ENCODE results near the gene IL3RA.
"Not testable (repeated sequence)": the region's sequence is repeated elsewhere in the genome, so short reads cannot be mapped to it uniquely, and the experiment has no call there.

Gene IL3RA

DNA sequence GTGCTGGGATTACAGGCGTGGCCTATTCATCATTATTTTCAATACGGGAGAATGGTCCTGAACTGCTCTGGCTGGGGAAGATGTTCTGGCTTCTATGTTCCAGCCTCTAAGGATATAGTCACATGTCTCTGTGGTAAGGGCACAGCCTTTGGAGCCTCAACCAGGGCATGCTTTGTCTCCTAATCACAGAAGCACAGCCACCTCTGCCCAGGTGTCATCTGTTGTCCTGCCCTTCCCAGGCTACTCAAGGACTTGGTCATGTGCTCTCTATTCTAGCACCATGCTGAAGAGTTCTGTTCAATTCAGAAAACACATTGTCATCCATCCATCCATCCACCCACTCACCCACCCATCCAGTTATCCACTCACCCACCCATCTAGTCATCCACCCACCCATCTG is 86.6 kb downstream of the IL3RA start:
- DNase-seq (ENCODE audit: low spot score), result no peak

DNA sequence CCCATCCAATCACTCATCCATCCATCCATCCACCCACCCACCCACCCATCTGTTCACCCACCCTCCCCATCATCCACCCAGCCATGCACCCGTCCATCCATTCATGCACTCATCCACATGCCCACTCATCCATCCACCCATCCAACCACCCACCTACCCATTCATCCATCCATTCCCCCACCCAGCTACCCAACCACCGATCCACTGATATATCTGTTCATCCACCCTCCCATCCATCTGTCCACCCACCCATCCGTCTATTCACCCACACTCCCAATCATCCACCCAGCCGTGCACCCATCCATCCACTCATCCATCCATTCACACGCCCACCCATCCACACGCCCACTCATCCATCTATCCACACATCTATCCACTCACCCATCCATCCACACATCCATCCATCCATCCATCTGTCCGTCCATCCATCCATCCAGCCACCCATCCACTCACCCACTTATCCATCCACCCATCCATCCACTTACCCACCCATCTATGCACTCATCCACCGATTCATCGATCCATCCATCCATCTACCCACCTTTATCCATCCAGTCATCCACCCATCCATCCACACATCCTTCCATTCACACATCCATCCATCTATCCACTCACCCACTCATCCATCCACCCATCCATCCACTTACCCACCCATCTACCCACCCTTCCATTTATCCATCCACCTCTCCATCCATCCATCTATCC is 87.7 kb downstream of the IL3RA start:
- no peak for DNase-seq (ENCODE audit: low spot score)

DNA sequence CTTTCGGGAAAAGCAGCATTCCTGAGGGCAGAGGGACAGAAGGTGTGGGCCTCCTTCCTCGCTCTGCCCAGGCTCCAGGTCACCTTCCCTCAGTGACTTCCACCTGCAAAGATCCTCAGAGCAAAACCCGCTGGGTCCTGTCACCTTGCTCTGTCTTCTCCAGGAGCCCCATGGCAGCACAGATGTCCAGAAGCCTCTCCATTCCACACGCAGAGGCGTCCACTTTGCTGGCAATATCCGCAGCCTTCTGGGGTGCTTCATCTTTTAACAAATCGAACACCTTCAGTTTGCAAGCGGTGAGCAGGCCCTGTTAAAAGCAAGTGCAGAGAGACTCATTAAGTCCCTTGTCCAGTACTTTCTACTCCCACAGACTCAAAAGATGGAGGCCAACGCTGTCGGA is 88.8 kb downstream of the IL3RA start:
- DNase-seq (ENCODE audit: low spot score), result no peak

DNA sequence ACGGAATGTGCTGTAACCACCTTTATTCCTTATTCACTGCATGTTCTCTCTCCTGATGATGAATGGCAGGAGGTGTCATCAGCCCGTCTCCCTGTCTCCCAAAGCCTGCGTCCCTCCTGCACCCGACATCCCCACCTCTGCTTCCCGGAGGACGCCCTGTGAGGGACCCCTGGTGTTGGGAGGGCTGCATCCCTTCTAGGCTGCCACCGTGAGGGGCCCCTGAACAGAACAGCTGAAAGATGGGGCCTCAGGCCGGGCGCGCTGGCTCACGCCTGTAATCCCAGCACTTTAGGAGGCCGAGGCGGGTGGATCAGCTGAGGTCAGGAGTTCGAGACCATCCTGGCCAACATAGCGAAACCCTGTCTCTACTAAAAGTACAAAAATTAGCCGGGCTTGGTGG is 89.7 kb downstream of the IL3RA start:
- not testable (repeated sequence) for DNase-seq (ENCODE audit: low spot score)

DNA sequence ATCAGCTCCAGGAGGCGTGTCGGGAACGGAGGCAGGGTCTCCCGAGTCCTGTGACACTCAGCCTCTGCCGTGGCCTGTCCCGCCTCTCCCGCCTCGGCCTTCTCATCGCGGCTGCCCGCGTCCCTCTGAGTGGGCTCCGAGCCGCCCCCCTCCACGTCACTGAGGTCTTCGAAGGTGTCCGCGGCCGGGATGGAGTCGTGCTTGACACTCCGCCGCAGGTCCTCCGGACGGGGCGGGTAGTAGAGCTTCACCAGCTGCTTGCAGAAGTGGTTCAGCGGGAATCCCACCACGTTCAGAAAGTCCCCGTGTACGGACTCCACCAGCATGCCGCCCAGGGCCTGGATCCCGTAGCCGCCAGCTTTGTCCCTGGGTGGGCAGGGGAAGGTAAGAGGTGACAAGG is 91.2 kb downstream of the IL3RA start:
- DNase-seq (ENCODE audit: low spot score), result no peak

DNA sequence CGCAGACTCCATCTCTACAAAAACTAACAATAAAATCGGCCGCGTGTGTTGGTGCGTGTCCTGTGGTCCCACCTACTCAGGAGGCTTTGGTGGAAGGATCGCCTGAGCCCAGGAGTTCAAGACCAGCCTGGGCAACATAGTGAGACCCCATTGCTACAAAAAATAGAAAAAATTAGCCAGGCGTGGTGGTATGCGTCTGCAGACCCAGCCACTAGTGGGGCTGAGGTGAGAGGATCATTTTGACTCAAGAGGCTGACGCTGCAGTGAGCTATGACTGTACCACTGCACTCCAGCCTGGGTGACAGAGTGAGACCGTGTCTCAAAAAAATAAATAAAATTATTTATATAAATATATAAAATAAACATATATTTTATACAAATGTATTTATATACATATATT is 93.9 kb downstream of the IL3RA start:
- no peak for DNase-seq (ENCODE audit: low spot score)

Measured in SW480 (cell line).